ENCODE data around the gene RALGAPA2.

Gene RALGAPA2

GRCh38 chr20:20370094-20370575, 342.3 kb downstream of the RALGAPA2 start:
- H3K4me1 ChIP-seq (ENCODE audit: control insufficient read depth, insufficient read depth, low read length): peaks cover 31% of the 10 kb centered on the region
- peaks cover 74% of the 10 kb centered on the region for H3K27me3 ChIP-seq (ENCODE audit: control insufficient read depth, insufficient read depth, low read length)
- H3K9me3 ChIP-seq (ENCODE audit: control insufficient read depth, insufficient read depth, low read length): no peaks in the 10 kb centered on the region
- no peaks in the 10 kb centered on the region for H3K36me3 ChIP-seq (ENCODE audit: control insufficient read depth, insufficient read depth, low read length)
- no peak overlapping the region for H3K9ac ChIP-seq (ENCODE audit: low read depth, low read length)
- H3K4me3 ChIP-seq (ENCODE audit: low read depth, low read length): peak overlapping the region; percentile 59

- peaks cover 31% of the 10 kb centered on the region for H3K4me1 ChIP-seq (ENCODE audit: control insufficient read depth, insufficient read depth, low read length)
- no peaks in the 10 kb centered on the region for H3K36me3 ChIP-seq (ENCODE audit: control insufficient read depth, insufficient read depth, low read length)
- peak overlapping the region; percentile 59 for H3K4me3 ChIP-seq (ENCODE audit: low read depth, low read length)
- no peak overlapping the region for H3K9ac ChIP-seq (ENCODE audit: low read depth, low read length)
- peaks cover 74% of the 10 kb centered on the region for H3K27me3 ChIP-seq (ENCODE audit: control insufficient read depth, insufficient read depth, low read length)
- no peaks in the 10 kb centered on the region for H3K9me3 ChIP-seq (ENCODE audit: control insufficient read depth, insufficient read depth, low read length)
Measured at GRCh38 chr20:20369250-20370093, 343.0 kb downstream of the RALGAPA2 start.

- no peaks in the 10 kb centered on the region for H3K36me3 ChIP-seq (ENCODE audit: control insufficient read depth, insufficient read depth, low read length)
- no peak overlapping the region for H3K9ac ChIP-seq (ENCODE audit: low read depth, low read length)
- peaks cover 31% of the 10 kb centered on the region for H3K4me1 ChIP-seq (ENCODE audit: control insufficient read depth, insufficient read depth, low read length)
- peak overlapping the region; percentile 59 for H3K4me3 ChIP-seq (ENCODE audit: low read depth, low read length)
- peaks cover 73% of the 10 kb centered on the region for H3K27me3 ChIP-seq (ENCODE audit: control insufficient read depth, insufficient read depth, low read length)
- H3K9me3 ChIP-seq (ENCODE audit: control insufficient read depth, insufficient read depth, low read length): no peaks in the 10 kb centered on the region
Measured at GRCh38 chr20:20368418-20369249, 343.8 kb downstream of the RALGAPA2 start.

- peaks cover 27% of the 10 kb centered on the region for H3K4me1 ChIP-seq (ENCODE audit: control insufficient read depth, insufficient read depth, low read length)
- no peaks in the 10 kb centered on the region for H3K9me3 ChIP-seq (ENCODE audit: control insufficient read depth, insufficient read depth, low read length)
- H3K9ac ChIP-seq (ENCODE audit: low read depth, low read length): peak within 1 kb of the TSS; percentile 12
- H3K36me3 ChIP-seq (ENCODE audit: control insufficient read depth, insufficient read depth, low read length): no peaks in the 10 kb centered on the region
- peak within 1 kb of the TSS; percentile 59 for H3K4me3 ChIP-seq (ENCODE audit: low read depth, low read length)
- peaks cover 72% of the 10 kb centered on the region for H3K27me3 ChIP-seq (ENCODE audit: control insufficient read depth, insufficient read depth, low read length)
Measured at GRCh38 chr20:20367575-20368417, 344.6 kb downstream of the RALGAPA2 start, which contains the start of gene INSM1. TSS of gene INSM1 (plus strand) at chr20:20368104. CDS start at chr20:20368268, 164 bp downstream.

- H3K36me3 ChIP-seq (ENCODE audit: control insufficient read depth, insufficient read depth, low read length): no peaks in the 10 kb centered on the region
- H3K9me3 ChIP-seq (ENCODE audit: control insufficient read depth, insufficient read depth, low read length): no peaks in the 10 kb centered on the region
- H3K4me1 ChIP-seq (ENCODE audit: control insufficient read depth, insufficient read depth, low read length): peaks cover 25% of the 10 kb centered on the region
- H3K9ac ChIP-seq (ENCODE audit: low read depth, low read length): peak overlapping the region; percentile 12
- H3K4me3 ChIP-seq (ENCODE audit: low read depth, low read length): peak overlapping the region; percentile 39
- H3K27me3 ChIP-seq (ENCODE audit: control insufficient read depth, insufficient read depth, low read length): peaks cover 73% of the 10 kb centered on the region
Measured at GRCh38 chr20:20366876-20367574, 345.4 kb downstream of the RALGAPA2 start.

GRCh38 chr20:20366551-20366875, 345.9 kb downstream of the RALGAPA2 start:
- no peak overlapping the region for H3K9ac ChIP-seq (ENCODE audit: low read depth, low read length)
- H3K4me3 ChIP-seq (ENCODE audit: low read depth, low read length): peak overlapping the region; percentile 39
- no peaks in the 10 kb centered on the region for H3K36me3 ChIP-seq (ENCODE audit: control insufficient read depth, insufficient read depth, low read length)
- H3K9me3 ChIP-seq (ENCODE audit: control insufficient read depth, insufficient read depth, low read length): no peaks in the 10 kb centered on the region
- peaks cover 77% of the 10 kb centered on the region for H3K27me3 ChIP-seq (ENCODE audit: control insufficient read depth, insufficient read depth, low read length)
- H3K4me1 ChIP-seq (ENCODE audit: control insufficient read depth, insufficient read depth, low read length): peaks cover 26% of the 10 kb centered on the region

- Histone ChIP-seq H3K9me3 (ENCODE audit: control insufficient read depth, insufficient read depth, low read length) (no peaks in the 10 kb centered on the region), H3K36me3 (ENCODE audit: control insufficient read depth, insufficient read depth, low read length) (no peaks in the 10 kb centered on the region), H3K4me3 (ENCODE audit: low read depth, low read length) (peak overlapping the region; percentile 53), H3K27me3 (ENCODE audit: control insufficient read depth, insufficient read depth, low read length) (peaks cover 77% of the 10 kb centered on the region), H3K4me1 (ENCODE audit: control insufficient read depth, insufficient read depth, low read length) (peaks cover 18% of the 10 kb centered on the region), H3K9ac (ENCODE audit: low read depth, low read length) (no peak overlapping the region)
Measured at GRCh38 chr20:20365480-20366161, 346.8 kb downstream of the RALGAPA2 start.

GRCh38 chr20:20364593-20365479, 347.6 kb downstream of the RALGAPA2 start:
- H3K36me3 ChIP-seq (ENCODE audit: control insufficient read depth, insufficient read depth, low read length): no peaks in the 10 kb centered on the region
- no peak overlapping the region for H3K9ac ChIP-seq (ENCODE audit: low read depth, low read length)
- H3K27me3 ChIP-seq (ENCODE audit: control insufficient read depth, insufficient read depth, low read length): peaks cover 76% of the 10 kb centered on the region
- H3K9me3 ChIP-seq (ENCODE audit: control insufficient read depth, insufficient read depth, low read length): no peaks in the 10 kb centered on the region
- H3K4me3 ChIP-seq (ENCODE audit: low read depth, low read length): peak overlapping the region; percentile 53
- H3K4me1 ChIP-seq (ENCODE audit: control insufficient read depth, insufficient read depth, low read length): peaks cover 17% of the 10 kb centered on the region

- H3K36me3 ChIP-seq (ENCODE audit: control insufficient read depth, insufficient read depth, low read length): no peaks in the 10 kb centered on the region
- peaks cover 74% of the 10 kb centered on the region for H3K27me3 ChIP-seq (ENCODE audit: control insufficient read depth, insufficient read depth, low read length)
- peak overlapping the region; percentile 53 for H3K4me3 ChIP-seq (ENCODE audit: low read depth, low read length)
- H3K4me1 ChIP-seq (ENCODE audit: control insufficient read depth, insufficient read depth, low read length): peaks cover 17% of the 10 kb centered on the region
- no peak overlapping the region for H3K9ac ChIP-seq (ENCODE audit: low read depth, low read length)
- H3K9me3 ChIP-seq (ENCODE audit: control insufficient read depth, insufficient read depth, low read length): no peaks in the 10 kb centered on the region
Measured at GRCh38 chr20:20363799-20364592, 348.4 kb downstream of the RALGAPA2 start.
